ENCODE results near the gene SLMAP.

DNA sequence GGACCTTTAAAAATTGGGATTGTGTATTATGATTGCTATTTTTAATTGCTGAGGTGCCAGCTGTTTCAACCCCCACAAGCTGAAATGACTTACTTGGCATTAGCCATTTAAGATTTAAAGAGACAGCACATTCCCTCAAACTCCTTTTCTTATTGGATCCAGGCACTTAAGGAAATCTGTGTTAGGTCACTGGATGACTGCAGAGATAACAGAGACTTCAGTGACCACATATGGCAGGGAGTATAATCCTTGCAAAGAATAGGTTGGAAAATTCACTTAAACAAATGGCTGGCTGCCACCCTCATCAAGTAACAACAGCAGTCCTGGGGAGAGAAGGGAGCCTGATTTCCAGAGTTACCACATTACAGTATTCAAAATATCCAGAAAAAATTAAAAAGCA, 66.6 kb downstream of the SLMAP start:
- TF ChIP-seq, protein P1, sequence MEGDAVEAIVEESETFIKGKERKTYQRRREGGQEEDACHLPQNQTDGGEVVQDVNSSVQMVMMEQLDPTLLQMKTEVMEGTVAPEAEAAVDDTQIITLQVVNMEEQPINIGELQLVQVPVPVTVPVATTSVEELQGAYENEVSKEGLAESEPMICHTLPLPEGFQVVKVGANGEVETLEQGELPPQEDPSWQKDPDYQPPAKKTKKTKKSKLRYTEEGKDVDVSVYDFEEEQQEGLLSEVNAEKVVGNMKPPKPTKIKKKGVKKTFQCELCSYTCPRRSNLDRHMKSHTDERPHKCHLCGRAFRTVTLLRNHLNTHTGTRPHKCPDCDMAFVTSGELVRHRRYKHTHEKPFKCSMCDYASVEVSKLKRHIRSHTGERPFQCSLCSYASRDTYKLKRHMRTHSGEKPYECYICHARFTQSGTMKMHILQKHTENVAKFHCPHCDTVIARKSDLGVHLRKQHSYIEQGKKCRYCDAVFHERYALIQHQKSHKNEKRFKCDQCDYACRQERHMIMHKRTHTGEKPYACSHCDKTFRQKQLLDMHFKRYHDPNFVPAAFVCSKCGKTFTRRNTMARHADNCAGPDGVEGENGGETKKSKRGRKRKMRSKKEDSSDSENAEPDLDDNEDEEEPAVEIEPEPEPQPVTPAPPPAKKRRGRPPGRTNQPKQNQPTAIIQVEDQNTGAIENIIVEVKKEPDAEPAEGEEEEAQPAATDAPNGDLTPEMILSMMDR (IDR thresholded peaks at IDR 0.05; ENCODE audit: low read length), result no peak
- TF ChIP-seq EZH2 (optimal IDR thresholded peaks at IDR 0.05; ENCODE audit: low read depth, low read length) (no peak), EZH2phosphoT487 (IDR thresholded peaks at IDR 0.05; ENCODE audit: low read length) (no peak)

All from MM.1S (cell line).